GM18507 (cell line): ENCODE results near the gene ZCCHC14.

Source experiments
- DNase-seq: peaks from one replicate; pipeline ENCODE4 v3.0.0; 2011; ENCODE audit warnings: low read depth; ENCODE audit not compliant: insufficient read length; ENCODE audit errors: extremely low spot score
- FAIRE-seq: peaks from 2 replicates; lab custom pipeline; 2011; peaks lifted over from hg19 to GRCh38; lab: Jason Lieb, UNC

The ZCCHC14 gene

DNA sequence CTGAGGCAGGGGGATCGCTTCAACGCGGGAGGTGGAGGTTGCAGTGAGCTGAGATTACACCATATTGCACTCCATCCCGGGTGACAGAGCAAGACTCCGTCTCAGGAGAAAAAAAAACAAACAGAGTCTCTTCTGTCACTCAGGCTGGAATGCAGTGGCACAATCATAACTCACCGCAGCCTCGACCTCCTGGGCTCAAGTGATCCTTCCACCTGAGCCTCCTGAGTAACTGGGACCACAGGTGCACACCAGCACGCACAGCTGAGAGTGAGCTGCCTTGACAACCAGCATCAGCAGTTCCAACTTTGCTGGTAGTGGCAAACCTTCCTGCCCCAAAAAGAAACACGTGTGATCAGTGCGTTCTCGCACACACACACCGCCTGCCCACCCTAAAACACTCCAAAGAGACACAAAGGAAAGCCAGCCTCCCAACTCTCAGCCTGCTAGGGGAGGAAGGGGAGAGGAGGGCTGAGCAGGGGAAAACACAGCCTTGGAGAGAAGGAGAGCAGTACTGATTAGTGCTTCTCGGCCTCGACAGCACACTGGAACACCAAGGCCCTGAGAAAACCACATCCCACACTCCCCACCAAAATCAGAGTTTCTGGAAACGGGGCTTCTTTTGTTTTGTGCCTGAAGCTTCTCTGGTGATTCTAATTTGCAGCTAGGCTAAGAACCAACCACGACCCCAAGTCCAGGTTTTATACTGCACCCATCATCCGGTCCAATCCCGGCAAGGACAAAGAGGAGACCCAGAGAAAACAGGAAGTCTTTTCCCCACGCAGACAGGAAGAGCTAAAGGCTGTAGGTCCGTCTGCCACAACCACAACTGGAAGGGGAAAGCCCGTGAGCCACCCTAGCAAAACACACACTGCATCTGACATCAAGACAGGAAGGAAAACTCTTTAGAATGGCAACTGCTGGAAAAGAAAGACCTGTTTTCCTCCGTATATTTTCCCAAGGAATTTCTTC is 28.8 kb downstream of the ZCCHC14 start:
- DNase-seq: peak; percentile 18
- peak; percentile 78 for FAIRE-seq

DNA sequence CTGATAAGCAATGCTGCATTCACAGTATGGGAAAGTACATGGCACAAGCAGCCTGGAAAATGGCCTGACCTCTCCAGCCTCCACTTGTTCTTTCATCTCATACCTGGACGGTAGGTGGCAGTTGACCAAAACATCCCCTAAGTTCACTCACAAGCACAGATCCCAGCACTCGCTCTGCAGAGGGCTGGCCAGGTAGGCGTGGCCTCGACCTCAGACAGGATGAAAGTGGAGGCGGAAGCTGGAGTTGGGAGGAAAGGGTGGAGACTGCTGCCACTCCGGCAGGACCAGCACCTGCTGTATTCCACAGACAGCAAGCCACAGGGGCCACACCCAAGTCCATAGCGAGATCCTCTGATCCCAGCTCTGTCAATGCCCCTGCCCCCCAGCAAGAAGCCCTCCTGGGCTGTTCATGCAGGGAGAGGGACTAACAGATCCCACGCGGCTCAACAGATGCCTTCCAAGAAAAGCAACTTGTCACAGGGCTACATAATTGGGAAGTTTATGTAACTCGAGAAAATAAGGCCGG is 31.3 kb downstream of the ZCCHC14 start:
- FAIRE-seq (peak; percentile 91), DNase-seq (peak; percentile 44)

DNA sequence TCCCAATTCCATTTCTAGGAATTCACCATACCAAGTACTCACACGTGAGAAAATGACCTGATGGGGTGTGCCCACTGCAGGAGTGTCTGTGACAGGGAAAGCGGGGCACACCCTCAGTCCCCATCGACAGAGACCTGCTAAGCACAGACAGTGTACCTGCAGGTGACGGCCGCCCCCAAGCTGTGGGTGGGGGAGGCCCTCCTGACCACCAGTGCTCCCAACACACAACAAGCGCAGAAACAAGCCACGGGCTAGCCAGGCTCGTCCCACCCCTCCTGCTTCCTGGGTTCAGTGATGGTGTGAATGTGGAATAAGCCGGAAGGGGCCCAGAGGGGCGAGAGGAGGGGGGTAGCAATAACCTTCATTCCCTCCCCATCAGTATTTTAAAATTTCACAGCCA is 31.9 kb downstream of the ZCCHC14 start:
- FAIRE-seq (no peak), DNase-seq (no peak)

DNA sequence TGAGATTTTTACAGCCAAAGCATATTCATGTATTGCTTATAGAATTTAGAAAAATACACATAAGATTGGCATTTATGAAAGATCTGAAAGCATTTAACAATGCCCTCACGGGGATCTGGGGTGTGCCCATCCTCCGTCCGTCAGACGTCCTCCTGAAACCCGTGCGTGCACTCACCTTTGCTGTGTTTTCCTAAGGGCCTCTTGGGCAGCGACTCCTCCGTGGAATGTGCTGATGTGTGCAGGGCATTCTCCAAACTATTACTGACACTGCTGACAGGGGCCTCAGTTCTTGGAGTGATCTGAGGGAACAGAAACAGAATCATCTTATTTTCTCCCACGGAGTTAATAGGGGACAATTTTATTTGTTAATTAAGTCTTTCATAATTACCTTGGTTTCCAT is 33.0 kb downstream of the ZCCHC14 start:
- FAIRE-seq: no peak
- DNase-seq: no peak

DNA sequence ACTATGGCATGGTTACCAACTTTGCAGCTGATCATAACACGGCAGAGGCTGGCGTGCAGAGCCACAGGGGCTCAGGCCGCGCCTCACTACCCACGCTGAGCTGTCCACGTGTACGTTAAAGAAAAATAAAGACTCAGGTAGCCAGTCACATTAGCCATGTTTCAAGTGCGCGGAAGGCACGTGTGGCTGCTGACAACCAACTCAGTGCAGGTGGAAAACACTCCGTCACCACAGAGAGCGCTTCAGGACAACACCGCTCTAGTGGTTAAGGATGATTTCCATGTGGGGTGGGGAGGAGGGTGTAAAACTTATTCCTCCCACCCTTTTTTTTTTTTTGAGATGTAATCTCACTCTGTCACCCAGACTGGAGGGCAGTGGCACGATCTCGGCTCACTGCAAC is 33.8 kb downstream of the ZCCHC14 start:
- DNase-seq (no peak), FAIRE-seq (no peak)

DNA sequence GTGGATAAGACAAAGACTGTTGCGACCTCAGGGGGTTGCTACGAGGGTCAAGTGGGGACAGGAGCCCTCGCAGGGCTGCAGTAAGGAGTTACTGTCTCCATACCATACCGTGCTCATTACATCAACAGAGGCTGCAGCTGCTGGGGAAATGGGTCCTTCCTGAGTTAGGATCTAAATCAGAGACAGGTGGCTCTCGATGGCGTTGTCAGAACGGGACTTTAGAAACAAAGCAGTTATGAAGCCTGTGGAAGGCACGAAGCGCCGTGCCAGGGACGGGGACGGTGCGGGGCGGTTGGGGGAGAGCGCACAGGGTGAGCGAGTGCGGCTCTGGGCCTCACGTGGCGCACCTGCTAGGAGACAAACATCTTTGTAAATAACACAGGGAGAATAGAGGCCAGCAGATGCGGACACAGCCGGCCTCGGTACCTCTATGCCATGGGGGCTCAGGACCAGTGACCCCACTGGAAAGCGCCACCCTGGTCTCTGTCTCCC is 34.4 kb downstream of the ZCCHC14 start:
- no peak for FAIRE-seq
- DNase-seq: no peak

DNA sequence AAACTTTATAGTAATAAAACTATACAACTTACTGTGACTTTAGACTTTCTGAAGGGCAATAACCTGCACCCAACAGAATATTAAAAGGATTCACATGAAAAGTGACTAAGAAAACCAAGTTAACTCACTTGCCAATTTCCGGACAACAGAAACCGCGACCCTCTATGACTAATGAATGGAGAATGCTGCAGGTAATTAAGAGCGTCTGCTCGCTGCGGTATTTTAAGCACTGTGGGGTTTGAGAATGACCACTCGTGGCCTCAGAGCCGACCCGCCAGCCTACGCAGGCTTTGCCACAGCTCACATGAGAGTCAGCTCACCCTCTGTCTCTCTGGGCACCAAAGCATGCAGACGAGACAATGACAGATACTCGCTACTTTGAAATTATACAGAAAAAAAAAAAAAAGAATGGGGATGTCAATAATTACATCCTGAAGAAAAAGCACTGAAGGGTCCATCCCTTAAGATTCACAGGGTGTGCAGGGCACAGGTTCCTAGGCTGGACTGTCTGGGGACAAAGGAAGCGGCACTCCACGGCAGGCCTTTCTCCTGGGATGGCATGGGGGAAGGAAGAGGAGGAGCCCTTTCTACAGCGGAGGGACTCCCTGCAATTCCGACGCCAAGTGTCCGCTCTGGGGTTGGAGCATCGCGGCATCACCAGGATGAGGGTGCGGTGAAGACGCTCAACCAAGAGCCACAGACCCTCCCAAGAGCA is 35.0 kb downstream of the ZCCHC14 start:
- FAIRE-seq: peak; percentile 5
- peak; percentile 23 for DNase-seq

DNA sequence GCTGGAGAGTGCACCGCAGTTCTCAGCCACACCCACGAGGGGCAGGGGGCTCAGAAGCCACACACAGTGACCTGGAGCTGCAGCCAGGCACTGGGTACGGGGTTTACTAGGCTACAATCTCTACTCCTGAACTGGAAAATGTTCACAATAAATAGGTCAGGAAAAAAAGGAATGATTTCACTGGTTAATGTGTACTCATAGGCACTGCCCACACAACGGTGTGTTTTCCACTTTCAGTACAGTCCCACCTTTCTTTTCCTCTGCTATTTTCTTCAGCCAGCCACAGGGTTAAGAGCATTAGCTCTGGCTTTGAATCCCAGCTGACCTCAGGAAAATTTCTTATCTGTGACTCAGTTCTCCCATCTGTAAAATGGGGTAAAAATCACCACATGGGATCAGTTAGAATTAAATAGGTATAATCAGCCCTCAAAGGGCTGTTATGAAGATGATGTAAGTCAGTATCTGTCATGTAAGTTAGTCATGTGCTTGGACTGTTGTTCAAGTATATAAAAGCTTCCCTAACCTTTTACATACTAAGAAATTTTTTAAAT is 35.7 kb downstream of the ZCCHC14 start:
- no peak for DNase-seq
- FAIRE-seq: no peak

DNA sequence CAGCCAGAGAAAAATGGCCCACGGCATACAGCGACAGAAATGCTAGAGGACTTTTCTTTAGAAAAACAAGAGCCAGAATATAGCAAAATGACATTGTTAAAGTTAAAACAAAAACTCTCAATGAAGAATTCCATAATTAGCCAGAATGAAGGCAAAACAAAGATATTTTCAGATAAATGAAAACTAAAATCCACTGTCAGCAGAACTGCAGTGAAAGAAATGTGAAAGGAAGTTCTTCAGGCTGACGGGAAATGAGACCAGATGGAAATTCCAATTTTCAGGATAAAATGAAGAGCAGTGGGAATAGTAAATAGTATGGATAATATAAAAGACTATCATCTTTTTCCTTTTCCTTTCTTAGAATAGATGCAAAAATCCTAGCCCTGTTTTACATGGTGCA is 38.4 kb downstream of the ZCCHC14 start:
- no peak for FAIRE-seq

DNA sequence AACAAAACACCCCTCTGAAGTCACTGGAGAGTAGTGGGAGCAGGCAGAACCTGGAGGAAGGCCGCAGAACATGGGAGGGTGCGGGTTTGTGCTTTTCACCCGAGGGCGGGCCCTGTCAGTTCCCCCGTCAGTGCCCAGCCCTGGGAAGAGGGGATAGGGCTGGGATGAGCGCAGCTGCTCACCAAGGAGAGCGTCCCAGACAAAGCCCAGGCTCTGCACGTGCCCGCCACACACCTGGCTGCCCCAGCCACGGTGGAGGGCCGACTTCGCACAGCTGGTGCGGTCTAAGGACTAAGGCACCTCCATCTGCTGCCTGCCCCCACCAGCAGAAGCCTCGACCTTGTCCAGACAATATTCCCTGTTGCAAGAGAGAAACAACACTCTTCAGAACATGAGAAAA is 39.5 kb downstream of the ZCCHC14 start:
- DNase-seq (no peak), FAIRE-seq (no peak)

More for the DNA sequence above, 38.4 kb downstream of the ZCCHC14 start:
- no peak for DNase-seq

DNA sequence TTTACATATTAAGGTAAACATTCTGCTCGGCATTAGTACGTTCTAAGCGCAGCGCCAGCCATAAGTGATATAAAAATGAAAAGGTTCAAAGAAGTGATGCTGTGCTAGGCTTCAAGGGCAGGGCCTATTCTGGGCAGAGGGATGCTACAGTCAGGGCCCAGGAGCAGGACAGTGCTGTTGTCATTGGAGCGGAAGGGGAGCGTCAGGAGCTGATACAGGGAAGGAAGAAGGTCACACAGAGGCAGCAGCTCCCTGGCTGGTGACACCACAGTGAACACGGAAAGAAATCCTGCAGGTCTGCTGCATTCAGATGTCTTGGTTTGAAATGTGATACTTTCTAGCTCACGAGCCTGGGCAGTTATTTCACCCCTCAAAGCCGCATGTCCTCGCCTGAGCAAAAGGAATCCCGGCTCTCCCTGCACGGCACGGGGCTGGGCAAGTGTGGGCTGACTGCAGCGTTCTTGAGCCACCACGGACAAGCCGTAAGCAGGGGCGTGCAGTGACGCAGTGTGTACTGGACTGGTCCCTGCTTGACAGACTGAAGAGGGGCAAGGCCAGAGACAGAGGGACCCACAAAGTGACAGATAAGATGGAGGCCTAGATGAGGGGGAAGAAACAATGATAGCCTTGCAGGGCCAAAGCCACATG is 41.1 kb downstream of the ZCCHC14 start:
- DNase-seq (no peak), FAIRE-seq (no peak)

DNA sequence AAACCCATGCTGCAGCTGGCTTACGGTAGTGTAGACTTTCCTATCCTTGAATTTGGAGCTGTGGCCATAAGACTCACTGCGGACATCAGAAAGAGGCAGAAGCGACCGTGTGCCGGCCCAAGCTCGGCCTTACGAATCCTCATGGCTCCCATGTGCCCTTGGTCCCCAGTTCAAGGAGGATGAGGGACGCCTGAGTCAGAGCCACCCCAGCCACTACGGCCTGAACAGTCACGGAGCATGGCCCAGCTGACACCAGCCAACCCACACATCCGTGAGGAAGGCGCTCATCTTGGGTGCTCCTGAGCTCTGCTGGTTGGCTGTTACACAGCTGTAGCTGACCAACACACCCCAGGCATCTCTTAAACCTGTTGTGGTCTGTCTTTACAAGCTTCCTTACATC is 44.0 kb downstream of the ZCCHC14 start:
- FAIRE-seq: no peak

DNA sequence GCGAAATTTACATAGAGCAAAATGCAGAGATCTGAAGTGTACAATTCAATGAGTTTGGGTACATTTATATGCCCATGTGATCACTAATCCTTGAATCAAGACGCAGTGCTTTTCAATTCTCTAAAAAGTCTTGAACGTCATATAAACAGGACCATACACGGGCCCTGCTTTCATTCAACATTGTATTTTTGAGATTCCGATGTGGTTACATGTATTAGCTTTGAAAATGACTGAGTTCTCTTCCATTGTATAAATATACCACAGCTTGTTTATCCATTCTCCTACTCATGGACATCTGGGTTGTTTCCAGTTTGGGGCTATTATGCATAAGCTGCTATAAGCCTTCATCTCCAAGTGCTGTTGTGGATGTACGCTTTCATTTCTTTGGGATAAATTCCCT is 45.5 kb downstream of the ZCCHC14 start:
- FAIRE-seq: no peak
- no peak for DNase-seq

More for the DNA sequence above, 44.0 kb downstream of the ZCCHC14 start:
- no peak for DNase-seq

DNA sequence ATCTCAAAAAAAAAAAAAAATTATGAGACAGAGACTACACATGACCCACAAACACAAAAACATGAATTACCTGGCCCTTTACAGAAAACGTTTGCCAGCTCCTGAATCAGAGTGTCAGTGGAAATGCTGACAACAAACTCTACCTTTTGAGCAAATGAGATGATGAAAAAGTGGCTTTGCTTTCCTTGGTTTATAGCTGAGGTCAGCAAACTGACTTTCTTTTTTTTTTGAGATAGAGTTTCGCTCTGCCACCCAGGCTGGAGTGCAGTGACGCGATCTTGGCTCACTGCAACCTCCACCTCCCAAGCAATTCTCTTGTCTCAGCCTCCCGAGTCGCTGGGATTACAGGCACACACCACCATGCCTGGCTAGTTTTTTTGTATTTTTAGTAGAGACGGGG is 46.3 kb downstream of the ZCCHC14 start:
- DNase-seq (no peak), FAIRE-seq (no peak)

DNA sequence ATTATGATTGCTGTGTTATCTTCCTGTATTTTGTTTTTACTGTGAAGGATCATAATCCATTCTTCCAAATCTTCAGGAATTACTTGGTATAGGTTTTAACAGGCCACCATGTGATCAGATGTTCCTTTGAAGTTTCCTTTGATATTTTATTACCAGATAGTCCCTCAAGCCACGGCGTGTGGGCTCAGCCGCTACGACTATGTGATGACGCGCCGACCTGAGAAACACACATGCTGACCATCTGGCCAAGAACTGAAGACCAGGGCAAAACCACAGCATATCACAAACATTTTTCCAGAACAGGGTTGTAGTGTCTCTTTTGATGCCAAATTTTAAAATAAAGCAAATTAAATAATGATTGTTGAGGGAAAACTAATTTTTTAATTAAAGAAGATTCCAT is 47.3 kb downstream of the ZCCHC14 start:
- FAIRE-seq: no peak
- DNase-seq: no peak

DNA sequence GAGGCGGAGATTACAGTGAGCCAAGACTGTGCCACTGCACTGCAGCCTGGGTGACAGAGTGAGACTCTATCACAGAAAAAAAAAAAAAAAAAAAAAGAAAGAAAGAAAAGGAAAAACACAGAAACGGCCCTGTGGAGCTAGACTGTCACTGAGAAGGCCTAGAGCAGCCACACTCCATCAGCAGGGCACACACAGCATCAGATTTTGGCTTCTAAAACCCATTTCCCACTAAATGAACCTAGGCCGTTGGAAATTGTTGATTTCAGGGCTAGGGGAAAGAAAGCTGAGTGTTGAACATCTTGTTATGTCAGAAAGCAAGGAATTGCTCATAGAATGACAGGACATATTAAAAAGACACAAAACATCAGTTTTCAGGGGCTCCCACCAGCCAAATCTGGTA is 48.9 kb downstream of the ZCCHC14 start:
- DNase-seq (no peak), FAIRE-seq (no peak)

DNA sequence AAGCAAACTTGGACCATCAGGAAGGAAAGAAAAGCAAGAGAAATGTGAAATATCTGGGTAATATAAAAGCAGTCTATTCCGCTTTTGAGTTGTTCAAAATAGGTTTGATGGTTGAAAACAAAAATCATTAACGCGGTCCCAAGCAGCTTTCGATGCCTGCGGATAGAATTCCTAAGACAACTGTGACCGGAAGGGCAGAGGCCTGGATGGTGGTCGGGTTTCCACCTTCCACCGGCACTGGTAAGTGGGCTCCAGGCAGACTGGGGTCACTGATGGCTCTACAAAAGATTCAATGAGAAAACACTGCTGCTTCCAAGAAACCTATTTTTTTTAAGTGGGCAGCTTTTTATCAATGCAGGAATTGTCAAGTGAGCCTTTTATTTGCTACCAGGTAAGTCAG is 49.8 kb downstream of the ZCCHC14 start:
- DNase-seq: no peak
- no peak for FAIRE-seq

DNA sequence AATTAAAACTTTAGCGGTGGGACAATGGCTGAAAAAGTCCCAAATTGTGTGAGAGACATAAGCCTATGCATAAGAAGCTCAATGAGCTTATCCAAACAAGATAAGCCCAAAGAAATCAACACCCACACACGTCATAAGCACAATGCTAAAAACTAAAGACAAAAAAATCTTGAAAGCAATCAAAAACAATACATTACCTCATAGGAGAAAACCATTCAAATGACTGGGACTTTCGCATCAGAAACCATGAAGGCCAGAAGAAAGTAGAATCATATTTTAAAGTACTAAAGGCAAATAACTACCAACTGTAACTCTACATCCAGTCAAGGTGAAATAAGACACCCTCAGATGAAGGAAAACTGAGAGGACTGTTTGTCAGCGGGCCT is 50.2 kb downstream of the ZCCHC14 start:
- DNase-seq (no peak), FAIRE-seq (no peak)

DNA sequence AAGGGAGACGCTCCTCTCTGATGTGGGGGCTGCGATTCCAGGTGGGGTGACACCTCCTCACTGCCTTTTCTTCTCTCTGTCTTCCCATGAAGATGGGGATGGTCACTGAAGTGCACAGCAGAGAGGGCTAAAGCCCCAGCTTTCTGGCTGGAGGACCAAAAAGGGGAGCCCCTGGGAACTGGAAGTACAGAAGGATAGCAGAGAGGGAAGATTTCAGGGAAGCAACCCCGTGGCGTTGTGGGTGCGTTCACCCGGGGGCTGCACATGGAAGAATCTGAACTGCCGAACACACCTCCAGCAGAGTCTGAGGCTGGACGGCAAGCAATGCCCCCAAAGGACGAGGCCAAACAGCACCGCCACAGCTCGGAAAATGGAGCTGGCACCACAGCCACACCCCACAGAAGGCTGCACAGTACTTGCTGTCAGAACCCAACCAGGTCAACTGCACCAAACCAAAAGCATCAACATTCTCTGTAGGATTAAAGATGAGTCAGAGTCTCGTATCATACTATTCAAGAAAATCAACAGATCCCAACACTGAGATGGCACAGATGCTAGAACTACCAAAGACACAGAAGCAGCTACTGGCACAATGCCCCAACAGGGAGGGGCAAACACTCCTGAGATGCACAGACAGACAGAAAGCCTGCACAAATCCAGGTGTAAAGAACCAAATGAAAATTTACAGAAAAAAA is 50.8 kb downstream of the ZCCHC14 start:
- FAIRE-seq: no peak
- no peak for DNase-seq
